ENCODE measurements around the gene LRRTM4. TPM values are rescaled to one million over a fixed set of nuclear protein-coding genes. Genes with fewer than 3 reads are reported as not detected.
"Not testable (repeated sequence)": the region's sequence is repeated elsewhere in the genome, so short reads cannot be mapped to it uniquely, and the experiment has no call there.

LRRTM4 gene
- total RNA-seq, 2 donors from 2014 or later = 0.24 TPM; not detected in 1

GRCh38 chr2:77085561-77085960 lies 436.6 kb downstream of the LRRTM4 start:
- Histone ChIP-seq H3K36me3 (no peaks in the 10 kb centered on the region), H3K9me3 (no peaks in the 10 kb centered on the region)
- no peak for TF ChIP-seq CTCF (IDR thresholded peaks at IDR 0.05)

GRCh38 chr2:77081597-77081996 lies 440.6 kb downstream of the LRRTM4 start:
- no peak overlapping the region for H3K4me3 ChIP-seq
- no peaks in the 10 kb centered on the region for H3K4me1 ChIP-seq
- no peak for TF ChIP-seq CTCF (IDR thresholded peaks at IDR 0.05)
- H3K27ac ChIP-seq = no peak overlapping the region
- H3K27me3 ChIP-seq = no peaks in the 10 kb centered on the region
- DNase-seq (ENCODE audit: low spot score) = no peak
- no peaks in the 10 kb centered on the region for H3K9me3 ChIP-seq
- H3K36me3 ChIP-seq = no peaks in the 10 kb centered on the region

More at GRCh38 chr2:77085561-77085960, 436.6 kb downstream of the LRRTM4 start:
- no peak for DNase-seq (ENCODE audit: low spot score)
- Histone ChIP-seq H3K27me3 (no peaks in the 10 kb centered on the region), H3K4me3 (no peak overlapping the region), H3K27ac (no peak overlapping the region), H3K4me1 (no peaks in the 10 kb centered on the region)

- Histone ChIP-seq H3K27me3 (no peaks in the 10 kb centered on the region), H3K27ac (no peak overlapping the region), H3K4me1 (no peaks in the 10 kb centered on the region), H3K36me3 (no peaks in the 10 kb centered on the region), H3K4me3 (no peak overlapping the region), H3K9me3 (no peaks in the 10 kb centered on the region)
- DNase-seq (ENCODE audit: low spot score) = no peak
- no peak for TF ChIP-seq CTCF (IDR thresholded peaks at IDR 0.05)
Measured at GRCh38 chr2:77064324-77064723, 457.9 kb downstream of the LRRTM4 start.

- Histone ChIP-seq H3K9me3 (no peaks in the 10 kb centered on the region), H3K4me1 (no peaks in the 10 kb centered on the region), H3K4me3 (no peak overlapping the region), H3K27ac (no peak overlapping the region), H3K27me3 (no peaks in the 10 kb centered on the region), H3K36me3 (no peaks in the 10 kb centered on the region)
- TF ChIP-seq CTCF (IDR thresholded peaks at IDR 0.05) = no peak
- no peak for DNase-seq (ENCODE audit: low spot score)
Measured at GRCh38 chr2:77054938-77055337, 467.2 kb downstream of the LRRTM4 start.

GRCh38 chr2:77046339-77046738 lies 475.8 kb downstream of the LRRTM4 start:
- H3K27me3 ChIP-seq = no peaks in the 10 kb centered on the region
- H3K4me3 ChIP-seq = no peak overlapping the region
- DNase-seq (ENCODE audit: low spot score) = no peak
- no peak for TF ChIP-seq CTCF (IDR thresholded peaks at IDR 0.05)
- H3K27ac ChIP-seq = no peak overlapping the region
- H3K36me3 ChIP-seq = no peaks in the 10 kb centered on the region
- H3K9me3 ChIP-seq = no peaks in the 10 kb centered on the region
- H3K4me1 ChIP-seq = no peaks in the 10 kb centered on the region

- DNase-seq (ENCODE audit: low spot score); H3K27me3 ChIP-seq; H3K4me1 ChIP-seq; H3K9me3 ChIP-seq; H3K4me3 ChIP-seq; H3K36me3 ChIP-seq; H3K27ac ChIP-seq: not testable (repeated sequence)
Measured at GRCh38 chr2:77045456-77045855, 476.7 kb downstream of the LRRTM4 start.

Measured in right atrium auricular region (tissue), 2 donors.